WERI-Rb-1 (cell line): ENCODE data around the gene WFDC8.
"Not testable (repeated sequence)": the region's sequence is repeated elsewhere in the genome, so short reads cannot be mapped to it uniquely, and the experiment has no call there.

ENCODE experiments used
- DNase-seq: peaks from one replicate; pipeline ENCODE4 v3.0.0-alpha.2; 2020
- H3K27ac ChIP-seq: fragments of 250-450 bp; sonication (Bioruptor Pico); 2 replicates; pipeline ENCODE4 v1.5.1; 2020; ENCODE audit warnings: mild to moderate bottlenecking, moderate library complexity
- H3K27me3 ChIP-seq: fragments of 250-450 bp; sonication (Bioruptor Pico); 2 replicates; pipeline ENCODE4 v1.5.1; 2021; ENCODE audit warnings: mild to moderate bottlenecking, low read depth, moderate library complexity; ENCODE audit not compliant: insufficient read depth, severe bottlenecking
- H3K36me3 ChIP-seq: fragments of 250-450 bp; sonication (Bioruptor Pico); 2 replicates; pipeline ENCODE4 v1.5.1; 2020; ENCODE audit warnings: mild to moderate bottlenecking, moderate library complexity
- H3K4me3 ChIP-seq: 2 replicates; pipeline ENCODE4 v1.5.1; 2011; ENCODE audit warnings: low read depth, mild to moderate bottlenecking, control low read depth, low read length
- H3K9me3 ChIP-seq: fragments of 250-450 bp; sonication (Bioruptor Pico); 2 replicates; pipeline ENCODE4 v1.5.1; 2021; ENCODE audit warnings: mild to moderate bottlenecking, moderate library complexity; ENCODE audit not compliant: severe bottlenecking
- CTCF ChIP-seq: IDR thresholded peaks from 2 replicates; pipeline ENCODE4 v1.5.1; 2011; ENCODE audit warnings: low read depth, mild to moderate bottlenecking, control low read depth, inconsistent platforms, low read length

Gene WFDC8

GRCh38 chr20:45607810-45608209, 28.7 kb upstream of the WFDC8 start:
- Histone ChIP-seq H3K9me3 (peaks cover 3% of the 10 kb centered on the region), H3K27me3 (no peaks in the 10 kb centered on the region), H3K27ac (no peak overlapping the region), H3K36me3 (no peaks in the 10 kb centered on the region), H3K4me3 (no peak overlapping the region)
- no peak for DNase-seq
- TF ChIP-seq CTCF, result no peak

DNA sequence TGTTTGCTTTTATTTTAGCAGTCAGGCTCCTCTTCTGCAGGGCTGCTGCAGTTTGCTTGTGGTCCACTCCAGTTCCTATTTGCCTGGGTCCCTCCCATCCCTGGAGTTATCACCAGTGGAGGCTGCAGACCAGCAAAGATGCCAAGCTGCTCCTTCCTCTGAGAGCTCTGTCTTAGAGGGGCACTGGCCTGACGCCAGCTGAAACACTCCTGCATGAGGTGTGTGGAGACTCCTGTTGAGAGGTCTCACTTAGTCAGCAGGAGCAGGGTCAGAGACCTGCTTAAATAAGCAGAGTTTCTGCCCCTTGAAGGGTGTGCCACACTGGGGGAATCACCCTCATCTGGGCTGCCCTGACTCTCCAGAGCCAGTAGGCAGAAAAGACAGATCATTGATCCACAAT, 16.2 kb upstream of the WFDC8 start:
- Histone ChIP-seq H3K36me3 (no peaks in the 10 kb centered on the region), H3K4me3 (no peak overlapping the region), H3K27me3 (no peaks in the 10 kb centered on the region), H3K9me3 (no peaks in the 10 kb centered on the region), H3K27ac (no peak overlapping the region)
- no peak for TF ChIP-seq CTCF
- no peak for DNase-seq

DNA sequence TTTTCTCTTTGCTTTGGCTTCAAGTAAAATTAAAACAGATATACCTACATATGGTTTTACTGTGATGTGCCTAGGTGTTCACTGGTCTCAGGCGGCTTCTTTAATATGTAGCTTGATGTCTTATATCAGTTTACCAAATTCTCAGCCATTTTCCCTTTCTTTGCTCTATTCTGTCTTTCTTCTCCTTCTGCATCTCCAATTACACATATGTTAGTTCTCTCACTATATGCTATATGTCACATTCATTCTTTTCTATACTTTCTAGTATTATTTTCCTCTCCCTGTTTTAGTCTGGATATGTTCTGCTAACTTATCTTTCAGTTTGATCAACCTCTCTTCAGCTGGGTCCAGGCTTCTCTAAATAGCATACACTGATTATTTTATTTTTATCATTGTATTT, 14.4 kb upstream of the WFDC8 start:
- H3K27ac ChIP-seq, result no peak overlapping the region
- TF ChIP-seq CTCF, result no peak
- H3K36me3 ChIP-seq, result no peaks in the 10 kb centered on the region
- H3K27me3 ChIP-seq, result no peaks in the 10 kb centered on the region
- DNase-seq, result no peak
- H3K4me3 ChIP-seq, result no peak overlapping the region
- no peaks in the 10 kb centered on the region for H3K9me3 ChIP-seq

- peak; percentile 84 for TF ChIP-seq CTCF
These were observed 13.6 kb upstream of the WFDC8 start for GRCh38 chr20:45592574-45593189.

GRCh38 chr20:45589725-45590124, 10.6 kb upstream of the WFDC8 start:
- H3K36me3 ChIP-seq, result no peaks in the 10 kb centered on the region
- no peak overlapping the region for H3K27ac ChIP-seq
- H3K4me3 ChIP-seq, result no peak overlapping the region
- H3K27me3 ChIP-seq, result no peaks in the 10 kb centered on the region
- TF ChIP-seq CTCF, result no peak
- H3K9me3 ChIP-seq, result no peaks in the 10 kb centered on the region
- DNase-seq, result no peak

More at GRCh38 chr20:45592574-45593189, 13.6 kb upstream of the WFDC8 start:
- no peak overlapping the region for H3K27ac ChIP-seq
- no peak overlapping the region for H3K4me3 ChIP-seq
- DNase-seq, result peak; percentile 43
- H3K9me3 ChIP-seq, result no peaks in the 10 kb centered on the region
- no peaks in the 10 kb centered on the region for H3K27me3 ChIP-seq
- no peaks in the 10 kb centered on the region for H3K36me3 ChIP-seq

DNA sequence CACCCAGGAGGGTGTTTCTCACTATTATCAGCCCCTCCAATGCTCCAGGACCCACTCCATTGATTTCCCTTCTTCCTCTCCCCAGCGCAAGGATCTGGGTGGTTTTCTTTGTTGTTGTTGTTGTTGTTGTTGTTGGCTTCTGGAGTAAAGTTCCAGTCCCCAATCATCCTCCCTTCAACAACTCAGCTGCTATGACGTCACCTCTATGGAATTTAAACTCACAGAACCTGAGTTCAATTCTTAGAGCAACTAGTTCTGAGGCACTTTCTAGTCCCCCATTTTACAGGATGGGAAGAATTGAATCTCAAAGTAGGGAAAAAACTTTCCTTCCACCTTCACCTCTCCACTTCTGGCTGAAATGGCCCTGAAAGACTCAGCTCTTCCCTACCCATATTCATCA, 9.7 kb upstream of the WFDC8 start:
- Histone ChIP-seq H3K27me3 (no peaks in the 10 kb centered on the region), H3K36me3 (no peaks in the 10 kb centered on the region), H3K9me3 (no peaks in the 10 kb centered on the region), H3K4me3 (no peak overlapping the region), H3K27ac (no peak overlapping the region)
- DNase-seq, result no peak
- TF ChIP-seq CTCF, result no peak

DNA sequence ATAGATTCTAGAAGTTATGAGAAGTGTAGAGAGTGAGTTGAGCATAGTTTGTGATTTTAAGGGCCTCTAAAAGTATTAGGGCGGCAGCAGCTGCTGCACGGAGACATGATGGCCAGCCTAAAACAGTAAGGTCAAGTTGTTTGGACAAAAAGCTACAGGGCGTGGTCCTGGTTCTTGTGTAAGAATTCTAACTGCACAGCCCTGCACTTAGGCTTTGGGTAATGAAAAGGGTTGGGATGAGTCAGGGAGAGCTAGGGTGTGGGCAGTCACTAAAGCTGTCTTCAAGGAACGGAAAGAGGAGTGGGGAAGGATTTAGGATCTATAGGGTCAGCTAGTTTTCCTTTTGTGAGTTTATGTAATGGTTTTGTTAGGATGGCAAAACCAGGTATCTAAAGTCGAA, 6.9 kb upstream of the WFDC8 start:
- DNase-seq, H3K27ac ChIP-seq, H3K36me3 ChIP-seq, H3K4me3 ChIP-seq, H3K9me3 ChIP-seq, H3K27me3 ChIP-seq: not testable (repeated sequence)

GRCh38 chr20:45584294-45584693, 5.2 kb upstream of the WFDC8 start:
- not testable (repeated sequence) for H3K9me3 ChIP-seq, H3K27me3 ChIP-seq, DNase-seq, H3K36me3 ChIP-seq, H3K4me3 ChIP-seq, H3K27ac ChIP-seq
